ENCODE data around the gene POC1B. TPM values are rescaled to one million over a fixed set of nuclear protein-coding genes. Genes with fewer than 3 reads are reported as not detected.

POC1B gene
- total and polyA plus RNA-seq, 4 donors, result 5.0 to 28.2 (median 7.6) TPM

- peak; percentile 72 for DNase-seq (ENCODE audit: low spot score)
- Histone ChIP-seq H3K4me1 (ENCODE audit: control insufficient read depth in 4 of 4, insufficient read depth in 4 of 4, low read length in 3 of 4) (peaks cover 0 to 14% (median 9%) of the 10 kb centered on the region in 4 donors), H3K4me3 (ENCODE audit: low read depth in 1 of 3, low read length in 3 of 3) (no peak overlapping the region), H3K27ac (ENCODE audit: low read depth in 1 of 2, low read length in 2 of 2) (no peak overlapping the region), H3K36me3 (ENCODE audit: control insufficient read depth in 4 of 4, insufficient read depth in 3 of 4, low read depth in 1 of 4, low read length in 3 of 4) (no peaks in the 10 kb centered on the region), H3K9ac (ENCODE audit: low read depth in 1 of 2, low read length in 2 of 2) (no peak overlapping the region), H3K9me3 (ENCODE audit: control insufficient read depth in 4 of 4, low read length in 3 of 4) (no peaks in the 10 kb centered on the region), H3K27me3 (ENCODE audit: control insufficient read depth in 4 of 4, insufficient read depth in 4 of 4, low read length in 3 of 4) (no peaks in the 10 kb centered on the region)
- 62% methylated on average over 3 of the region's 3 CpGs for WGBS
- no peak for TF ChIP-seq MAX (IDR thresholded peaks at IDR 0.05)
- TF ChIP-seq TAF1 (conservative IDR thresholded peaks at IDR 0.05), result no peak
- no peak for TF ChIP-seq RAD21 (IDR thresholded peaks at IDR 0.05)
- TF ChIP-seq, protein P1, sequence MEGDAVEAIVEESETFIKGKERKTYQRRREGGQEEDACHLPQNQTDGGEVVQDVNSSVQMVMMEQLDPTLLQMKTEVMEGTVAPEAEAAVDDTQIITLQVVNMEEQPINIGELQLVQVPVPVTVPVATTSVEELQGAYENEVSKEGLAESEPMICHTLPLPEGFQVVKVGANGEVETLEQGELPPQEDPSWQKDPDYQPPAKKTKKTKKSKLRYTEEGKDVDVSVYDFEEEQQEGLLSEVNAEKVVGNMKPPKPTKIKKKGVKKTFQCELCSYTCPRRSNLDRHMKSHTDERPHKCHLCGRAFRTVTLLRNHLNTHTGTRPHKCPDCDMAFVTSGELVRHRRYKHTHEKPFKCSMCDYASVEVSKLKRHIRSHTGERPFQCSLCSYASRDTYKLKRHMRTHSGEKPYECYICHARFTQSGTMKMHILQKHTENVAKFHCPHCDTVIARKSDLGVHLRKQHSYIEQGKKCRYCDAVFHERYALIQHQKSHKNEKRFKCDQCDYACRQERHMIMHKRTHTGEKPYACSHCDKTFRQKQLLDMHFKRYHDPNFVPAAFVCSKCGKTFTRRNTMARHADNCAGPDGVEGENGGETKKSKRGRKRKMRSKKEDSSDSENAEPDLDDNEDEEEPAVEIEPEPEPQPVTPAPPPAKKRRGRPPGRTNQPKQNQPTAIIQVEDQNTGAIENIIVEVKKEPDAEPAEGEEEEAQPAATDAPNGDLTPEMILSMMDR (IDR thresholded peaks at IDR 0.05; ENCODE audit: low read depth, low read length, missing input control), result no peak
Measured at GRCh38 chr12:89540586-89540985, 14.7 kb upstream of the POC1B start.

DNA sequence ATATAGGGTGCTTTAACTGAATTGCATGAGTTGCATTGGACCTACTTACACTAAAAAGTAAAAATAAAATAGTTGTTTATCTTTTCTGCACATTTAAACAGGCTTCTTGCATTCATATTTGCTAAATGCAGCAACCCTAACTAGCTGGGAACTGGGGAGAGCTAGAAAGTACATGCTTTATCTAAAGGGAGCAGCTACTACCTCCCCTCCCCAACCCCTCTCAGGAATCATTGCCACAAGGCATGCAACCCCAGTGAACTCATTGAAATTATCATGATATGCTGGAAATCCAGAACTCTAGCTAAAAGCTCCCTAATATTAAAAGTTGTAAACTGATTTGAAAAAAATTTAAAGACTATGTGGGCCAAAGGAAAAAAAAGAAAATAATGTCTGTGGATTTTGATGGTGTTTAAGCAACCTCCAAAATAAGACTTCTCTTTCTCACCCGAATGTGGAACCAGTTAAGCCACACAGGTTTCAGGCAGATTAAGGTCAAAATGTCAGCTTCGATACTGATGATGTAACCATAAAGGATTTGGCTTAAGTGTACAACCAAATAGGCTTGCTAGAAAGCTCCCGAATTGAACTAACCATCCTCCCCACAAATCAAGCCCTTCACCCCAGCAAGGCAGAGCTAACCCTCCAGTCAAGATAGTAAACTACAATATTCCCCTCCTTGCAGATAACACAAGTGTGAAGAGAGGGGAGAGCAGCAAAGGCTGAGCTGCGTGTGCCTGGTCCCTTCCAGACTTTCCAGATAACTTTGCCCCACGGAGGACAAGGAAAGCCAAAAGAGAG, 13.8 kb upstream of the POC1B start:
- H3K4me3 ChIP-seq (ENCODE audit: low read depth in 1 of 3, low read length in 3 of 3), result no peak overlapping the region
- H3K27ac ChIP-seq (ENCODE audit: low read depth in 1 of 2, low read length in 2 of 2), result no peak overlapping the region
- WGBS, result 40% methylated on average over 5 of the region's 5 CpGs
- no peak overlapping the region for H3K9ac ChIP-seq (ENCODE audit: low read depth in 1 of 2, low read length in 2 of 2)
- peaks cover 0 to 7% (median 5%) of the 10 kb centered on the region in 4 donors for H3K4me1 ChIP-seq (ENCODE audit: control insufficient read depth in 4 of 4, insufficient read depth in 4 of 4, low read length in 3 of 4)
- no peaks in the 10 kb centered on the region for H3K27me3 ChIP-seq (ENCODE audit: control insufficient read depth in 4 of 4, insufficient read depth in 4 of 4, low read length in 3 of 4)
- H3K36me3 ChIP-seq (ENCODE audit: control insufficient read depth in 4 of 4, insufficient read depth in 3 of 4, low read depth in 1 of 4, low read length in 3 of 4), result no peaks in the 10 kb centered on the region
- H3K9me3 ChIP-seq (ENCODE audit: control insufficient read depth in 4 of 4, low read length in 3 of 4), result no peaks in the 10 kb centered on the region
- TF ChIP-seq, protein P2, sequence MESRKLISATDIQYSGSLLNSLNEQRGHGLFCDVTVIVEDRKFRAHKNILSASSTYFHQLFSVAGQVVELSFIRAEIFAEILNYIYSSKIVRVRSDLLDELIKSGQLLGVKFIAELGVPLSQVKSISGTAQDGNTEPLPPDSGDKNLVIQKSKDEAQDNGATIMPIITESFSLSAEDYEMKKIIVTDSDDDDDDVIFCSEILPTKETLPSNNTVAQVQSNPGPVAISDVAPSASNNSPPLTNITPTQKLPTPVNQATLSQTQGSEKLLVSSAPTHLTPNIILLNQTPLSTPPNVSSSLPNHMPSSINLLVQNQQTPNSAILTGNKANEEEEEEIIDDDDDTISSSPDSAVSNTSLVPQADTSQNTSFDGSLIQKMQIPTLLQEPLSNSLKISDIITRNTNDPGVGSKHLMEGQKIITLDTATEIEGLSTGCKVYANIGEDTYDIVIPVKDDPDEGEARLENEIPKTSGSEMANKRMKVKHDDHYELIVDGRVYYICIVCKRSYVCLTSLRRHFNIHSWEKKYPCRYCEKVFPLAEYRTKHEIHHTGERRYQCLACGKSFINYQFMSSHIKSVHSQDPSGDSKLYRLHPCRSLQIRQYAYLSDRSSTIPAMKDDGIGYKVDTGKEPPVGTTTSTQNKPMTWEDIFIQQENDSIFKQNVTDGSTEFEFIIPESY (IDR thresholded peaks at IDR 0.05), result no peak
- DNase-seq (ENCODE audit: low spot score), result no peak

DNA sequence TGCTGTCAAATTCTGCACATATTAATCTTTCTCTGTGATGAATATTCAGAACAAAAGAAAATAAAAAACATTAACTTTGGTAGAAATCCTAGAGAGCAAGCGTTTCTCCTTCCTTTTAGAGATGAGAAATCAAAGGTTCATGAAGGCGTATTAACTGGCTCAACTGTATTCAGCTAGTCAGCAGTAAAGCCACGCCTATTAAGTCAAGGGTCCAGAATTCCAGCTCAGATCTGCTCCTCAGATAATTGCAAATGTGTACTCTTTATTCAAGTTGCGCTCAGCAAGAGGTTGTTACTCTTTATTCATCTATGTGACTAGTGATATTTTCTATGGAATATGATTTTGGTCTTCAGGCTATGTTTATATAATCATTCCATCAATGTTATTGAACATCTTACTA, 13.1 kb upstream of the POC1B start:
- no peak overlapping the region for H3K4me3 ChIP-seq (ENCODE audit: low read depth in 1 of 3, low read length in 3 of 3)
- peaks cover 2 to 4% (median 3%) of the 10 kb centered on the region in 4 donors for H3K4me1 ChIP-seq (ENCODE audit: control insufficient read depth in 4 of 4, insufficient read depth in 4 of 4, low read length in 3 of 4)
- no peaks in the 10 kb centered on the region for H3K9me3 ChIP-seq (ENCODE audit: control insufficient read depth in 4 of 4, low read length in 3 of 4)
- no peaks in the 10 kb centered on the region for H3K27me3 ChIP-seq (ENCODE audit: control insufficient read depth in 4 of 4, insufficient read depth in 4 of 4, low read length in 3 of 4)
- no peak overlapping the region for H3K27ac ChIP-seq (ENCODE audit: low read depth in 1 of 2, low read length in 2 of 2)
- TF ChIP-seq SP1 (IDR thresholded peaks at IDR 0.05), result no peak
- TF ChIP-seq FOXA2 (IDR thresholded peaks at IDR 0.05), result no peak
- no peak for TF ChIP-seq HNF4G (IDR thresholded peaks at IDR 0.05)
- TF ChIP-seq MAX (IDR thresholded peaks at IDR 0.05), result no peak
- TF ChIP-seq RAD21 (IDR thresholded peaks at IDR 0.05), result no peak
- TF ChIP-seq, protein P1 (IDR thresholded peaks at IDR 0.05; ENCODE audit: low read depth, low read length, missing input control), result no peak
- TF ChIP-seq, protein P3, sequence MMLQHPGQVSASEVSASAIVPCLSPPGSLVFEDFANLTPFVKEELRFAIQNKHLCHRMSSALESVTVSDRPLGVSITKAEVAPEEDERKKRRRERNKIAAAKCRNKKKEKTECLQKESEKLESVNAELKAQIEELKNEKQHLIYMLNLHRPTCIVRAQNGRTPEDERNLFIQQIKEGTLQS (IDR thresholded peaks at IDR 0.05), result no peak
- H3K9ac ChIP-seq (ENCODE audit: low read depth in 1 of 2, low read length in 2 of 2), result no peak overlapping the region
- 89% methylated on average over 4 of the region's 4 CpGs for WGBS
- DNase-seq (ENCODE audit: low spot score), result no peak
- H3K36me3 ChIP-seq (ENCODE audit: control insufficient read depth in 4 of 4, insufficient read depth in 3 of 4, low read depth in 1 of 4, low read length in 3 of 4), result no peaks in the 10 kb centered on the region
